ENCODE data around the gene ZNF554.
"Not testable (repeated sequence)": the region's sequence is repeated elsewhere in the genome, so short reads cannot be mapped to it uniquely, and the experiment has no call there.

Gene ZNF554

DNA sequence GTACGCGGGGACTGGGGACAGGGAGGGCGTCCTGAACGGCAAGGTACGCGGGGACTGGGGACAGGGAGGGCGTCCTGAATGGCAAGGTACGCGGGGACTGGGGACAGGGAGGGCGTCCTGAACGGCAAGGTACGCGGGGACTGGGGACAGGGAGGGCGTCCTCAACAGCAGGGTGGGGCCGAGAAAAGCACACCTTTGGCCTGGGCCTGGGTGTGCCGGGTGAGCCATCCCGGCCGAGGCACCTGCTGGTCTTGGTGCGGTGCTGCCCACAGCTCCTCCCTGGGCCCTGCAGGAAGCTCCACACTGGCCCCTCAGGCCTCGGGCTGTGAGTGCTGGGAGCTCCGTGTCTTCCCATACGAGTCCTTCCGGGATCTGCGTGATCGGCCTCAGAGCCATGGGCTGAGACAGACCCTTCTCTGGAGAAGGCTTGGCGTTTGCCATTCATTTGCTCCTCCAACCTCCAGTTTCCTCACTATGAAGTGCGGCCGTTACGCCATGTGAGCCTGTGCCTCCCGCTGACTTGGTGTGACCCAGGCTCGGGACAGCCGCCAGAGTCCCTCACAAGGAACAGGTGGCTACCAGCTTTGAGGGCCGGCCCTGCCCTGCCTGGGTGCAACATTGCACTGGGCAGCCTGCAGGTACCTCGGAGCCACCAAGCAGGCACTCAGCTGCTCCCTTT is 7.8 kb upstream of the ZNF554 start:
- TF ChIP-seq Cebpa-rat (IDR thresholded peaks at IDR 0.05) = no peak
- Histone ChIP-seq H3K9ac (no peak overlapping the region), H4K20me1 (peaks cover 21% of the 10 kb centered on the region), H3K4me2 (peak overlapping the region; percentile 83), H3K9me3 (no peaks in the 10 kb centered on the region), H3K27me3 (no peaks in the 10 kb centered on the region), H3K27ac (peak overlapping the region; percentile 76), H3K4me1 (peaks cover 63% of the 10 kb centered on the region), H3K36me3 (peaks cover 87% of the 10 kb centered on the region), H3K4me3 (no peak overlapping the region)

GRCh38 chr19:2812414-2813234 is 7.0 kb upstream of the ZNF554 start:
- H4K20me1 ChIP-seq = peaks cover 21% of the 10 kb centered on the region
- no peaks in the 10 kb centered on the region for H3K9me3 ChIP-seq
- H3K4me2 ChIP-seq = peak overlapping the region; percentile 83; the same call in 1 of the 2 replicates
- no peak overlapping the region for H3K9ac ChIP-seq
- H3K4me3 ChIP-seq = no peak overlapping the region
- H3K27ac ChIP-seq = peak overlapping the region; percentile 42
- peaks cover 80% of the 10 kb centered on the region for H3K36me3 ChIP-seq
- peaks cover 56% of the 10 kb centered on the region for H3K4me1 ChIP-seq
- TF ChIP-seq Cebpa-rat (IDR thresholded peaks at IDR 0.05) = no peak
- H3K27me3 ChIP-seq = no peaks in the 10 kb centered on the region

- H3K4me2 ChIP-seq = no peak overlapping the region
- H3K27ac ChIP-seq = peak overlapping the region; percentile 42
- no peaks in the 10 kb centered on the region for H3K27me3 ChIP-seq
- peaks cover 47% of the 10 kb centered on the region for H3K4me1 ChIP-seq
- H3K36me3 ChIP-seq = peaks cover 71% of the 10 kb centered on the region
- H4K20me1 ChIP-seq = peaks cover 21% of the 10 kb centered on the region
- no peak overlapping the region for H3K9ac ChIP-seq
- no peak overlapping the region for H3K4me3 ChIP-seq
- no peak for TF ChIP-seq Cebpa-rat (IDR thresholded peaks at IDR 0.05)
- H3K9me3 ChIP-seq = no peaks in the 10 kb centered on the region
Measured at GRCh38 chr19:2813235-2814160, 6.2 kb upstream of the ZNF554 start.

DNA sequence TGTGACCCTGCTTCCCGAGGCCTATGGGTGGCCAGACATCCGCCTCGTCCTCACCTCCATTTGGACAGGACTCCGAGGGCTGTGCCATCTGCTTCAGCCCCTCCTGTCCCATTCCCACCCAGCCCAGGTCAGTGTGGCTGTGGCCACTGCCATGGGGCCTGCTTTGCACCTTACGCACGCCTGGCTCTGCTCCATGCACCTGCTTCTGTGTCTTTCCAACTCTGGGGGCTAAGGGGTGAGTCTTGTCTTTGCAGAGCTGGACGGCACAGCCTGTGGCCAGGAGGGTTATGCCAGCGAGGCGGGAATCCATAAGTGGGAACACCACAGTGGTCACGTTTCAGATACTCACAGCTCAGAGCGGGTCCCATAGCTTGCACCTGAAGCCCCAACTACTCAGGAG is 5.2 kb upstream of the ZNF554 start:
- Histone ChIP-seq H3K27me3 (no peaks in the 10 kb centered on the region), H3K9ac (no peak overlapping the region), H4K20me1 (peaks cover 20% of the 10 kb centered on the region), H3K27ac (no peak overlapping the region), H3K4me1 (peaks cover 46% of the 10 kb centered on the region), H3K4me3 (no peak overlapping the region), H3K4me2 (no peak overlapping the region), H3K36me3 (peaks cover 62% of the 10 kb centered on the region), H3K9me3 (no peaks in the 10 kb centered on the region)
- no peak for TF ChIP-seq Cebpa-rat (IDR thresholded peaks at IDR 0.05)

DNA sequence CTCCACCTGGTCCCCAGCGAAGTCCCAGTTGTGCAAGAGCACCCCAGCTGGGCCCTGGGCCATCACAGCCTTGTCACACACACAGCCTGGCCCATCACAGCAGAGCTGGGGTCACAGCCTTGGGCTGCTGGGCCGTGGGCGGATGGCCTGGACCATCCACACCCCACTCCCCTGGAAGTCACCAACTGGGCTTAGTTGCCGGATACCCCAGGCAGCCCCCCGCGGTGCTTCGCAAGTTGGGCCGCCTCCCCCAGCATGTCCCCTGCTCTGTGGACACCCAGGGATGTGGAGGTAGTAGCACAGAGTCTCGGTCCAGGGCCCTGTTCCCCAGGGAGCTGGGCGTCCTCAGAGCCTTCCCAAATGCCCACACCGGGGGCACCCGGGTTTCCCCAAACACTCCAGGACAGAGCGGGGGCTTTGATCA is 4.5 kb upstream of the ZNF554 start:
- peaks cover 57% of the 10 kb centered on the region for H3K36me3 ChIP-seq

GRCh38 chr19:2815923-2816322 is 3.7 kb upstream of the ZNF554 start:
- Histone ChIP-seq H3K4me3 (no peak overlapping the region), H3K27ac (no peak overlapping the region), H3K27me3 (no peaks in the 10 kb centered on the region), H3K9ac (no peak overlapping the region), H3K9me3 (no peaks in the 10 kb centered on the region), H3K36me3 (peaks cover 56% of the 10 kb centered on the region), H3K4me1 (peaks cover 40% of the 10 kb centered on the region), H3K4me2 (no peak overlapping the region), H4K20me1 (peaks cover 5% of the 10 kb centered on the region; the same call in 1 of the 2 replicates)
- TF ChIP-seq Cebpa-rat (IDR thresholded peaks at IDR 0.05) = no peak

More for the DNA sequence above, 4.5 kb upstream of the ZNF554 start:
- no peak overlapping the region for H3K9ac ChIP-seq
- no peak overlapping the region for H3K4me2 ChIP-seq
- no peak overlapping the region for H3K4me3 ChIP-seq
- H4K20me1 ChIP-seq = peaks cover 12% of the 10 kb centered on the region
- H3K27ac ChIP-seq = 0 out of 2 replicates have a peak overlapping the region, but pooled peaks have one; percentile 30
- TF ChIP-seq Cebpa-rat (IDR thresholded peaks at IDR 0.05) = no peak
- H3K4me1 ChIP-seq = peaks cover 40% of the 10 kb centered on the region
- no peaks in the 10 kb centered on the region for H3K9me3 ChIP-seq
- no peaks in the 10 kb centered on the region for H3K27me3 ChIP-seq

- H3K36me3 ChIP-seq = peaks cover 49% of the 10 kb centered on the region
- H3K9ac ChIP-seq = no peak overlapping the region
- no peak overlapping the region for H3K27ac ChIP-seq
- no peak for TF ChIP-seq Cebpa-rat (IDR thresholded peaks at IDR 0.05)
- no peaks in the 10 kb centered on the region for H3K27me3 ChIP-seq
- no peaks in the 10 kb centered on the region for H3K9me3 ChIP-seq
- H3K4me1 ChIP-seq = peaks cover 36% of the 10 kb centered on the region
- H4K20me1 ChIP-seq = no peaks in the 10 kb centered on the region
- no peak overlapping the region for H3K4me3 ChIP-seq
- no peak overlapping the region for H3K4me2 ChIP-seq
Measured at GRCh38 chr19:2816641-2817040, 3.0 kb upstream of the ZNF554 start.

- peaks cover 46% of the 10 kb centered on the region for H3K36me3 ChIP-seq
- H3K27ac ChIP-seq, H3K27me3 ChIP-seq, H3K9ac ChIP-seq, H3K4me3 ChIP-seq, H3K4me2 ChIP-seq, H4K20me1 ChIP-seq, H3K9me3 ChIP-seq: not testable (repeated sequence)
- H3K4me1 ChIP-seq = peaks cover 30% of the 10 kb centered on the region
Measured at GRCh38 chr19:2817237-2817829, 2.3 kb upstream of the ZNF554 start.

GRCh38 chr19:2820112-2820702 is 539 bp downstream of the ZNF554 start:
- Histone ChIP-seq H3K4me2 (peak overlapping the region; percentile 93), H3K4me1 (peaks cover 43% of the 10 kb centered on the region), H3K27ac (peak overlapping the region; percentile 84), H3K9ac (peak overlapping the region; percentile 84), H4K20me1 (no peaks in the 10 kb centered on the region), H3K4me3 (peak overlapping the region; percentile 84), H3K27me3 (no peaks in the 10 kb centered on the region), H3K36me3 (peaks cover 38% of the 10 kb centered on the region), H3K9me3 (peaks cover 24% of the 10 kb centered on the region)
- TF ChIP-seq Cebpa-rat (IDR thresholded peaks at IDR 0.05) = no peak
